K562 (cell line): ENCODE measurements around the gene CCDC27.

Experiments
- AFF4 ChIP-seq: sonication (generic); formaldehyde crosslinking; IDR thresholded peaks from 2 replicates; pipeline ENCODE4 v1.8.0; 2023; ENCODE audit warnings: mild to moderate bottlenecking, missing genetic modification reagents
- CREB3L1 ChIP-seq: fragments of 450-650 bp; IDR thresholded peaks from 2 replicates; pipeline ENCODE4 v1.6.1; 2014; ENCODE audit warnings: low read depth, mild to moderate bottlenecking, moderate library complexity, borderline replicate concordance
- CTCF ChIP-seq, 3 experiments: IDR thresholded peaks in 2 of 3; conservative IDR thresholded peaks in 1 of 3; 2 replicates each; pipeline ENCODE4 v1.5.1; 2011 to 2012; ENCODE audit warnings: low read length in 3 of 3, mild to moderate bottlenecking in 3 of 3, control low read depth in 2 of 3, improper control_type of control experiment in 1 of 3, inconsistent platforms in 1 of 3, low read depth in 1 of 3, mixed read lengths in 1 of 3, moderate library complexity in 1 of 3; ENCODE audit not compliant: insufficient read depth in 2 of 3
- EP300 ChIP-seq: IDR thresholded peaks from 2 replicates; pipeline ENCODE4 v1.6.1; 2012; ENCODE audit warnings: low read length, improper control_type of control experiment
- MAFK ChIP-seq: IDR thresholded peaks from 2 replicates; pipeline ENCODE4 v1.6.1; 2011; ENCODE audit warnings: low read length, improper control_type of control experiment
- NFATC3 ChIP-seq: fragments of 450-650 bp; IDR thresholded peaks from 2 replicates; pipeline ENCODE4 v1.6.1; 2017; ENCODE audit warnings: mild to moderate bottlenecking
- NFYB ChIP-seq: IDR thresholded peaks from 2 replicates; pipeline ENCODE4 v1.6.1; 2011; ENCODE audit warnings: mild to moderate bottlenecking, moderate library complexity; ENCODE audit not compliant: insufficient read length; ENCODE audit errors: extremely low read depth
- POLR2AphosphoS2 ChIP-seq: IDR thresholded peaks from 2 replicates; pipeline ENCODE4 v1.6.1; 2012; ENCODE audit warnings: low read length, improper control_type of control experiment
- SIN3A ChIP-seq, 2 experiments: fragments of 150-350 bp in 1 of 2; IDR thresholded peaks; 2 replicates each; pipeline ENCODE4 v1.6.1; 2011 to 2016; ENCODE audit warnings: borderline replicate concordance in 2 of 2, low read depth in 2 of 2, low read length in 2 of 2, mild to moderate bottlenecking in 2 of 2, moderate library complexity in 2 of 2; ENCODE audit not compliant: control insufficient read depth in 1 of 2
- SREBF2 ChIP-seq: sonication (generic); formaldehyde crosslinking; IDR thresholded peaks from 2 replicates; pipeline ENCODE4 v1.4.0; 2020; ENCODE audit warnings: mild to moderate bottlenecking, missing genetic modification reagents
- SRSF1 ChIP-seq: fragments of 200-400 bp; formaldehyde crosslinking; IDR thresholded peaks from 2 replicates; pipeline ENCODE4 v1.6.1; 2017; ENCODE audit warnings: mild to moderate bottlenecking, low read depth, low read length, moderate library complexity
- ZFP36 ChIP-seq: fragments of 150-350 bp; IDR thresholded peaks from 2 replicates; pipeline ENCODE4 v1.6.1; 2018; ENCODE audit warnings: low read length, low read depth; ENCODE audit not compliant: partially characterized antibody
- ZNF41 ChIP-seq: fragments of 250-450 bp; sonication (Bioruptor Pico); conservative IDR thresholded peaks from 2 replicates; pipeline ENCODE4 v1.4.0; 2020; ENCODE audit warnings: mild to moderate bottlenecking
- ZZZ3 ChIP-seq: fragments of 450-650 bp; IDR thresholded peaks from 2 replicates; pipeline ENCODE4 v1.6.1; 2016; ENCODE audit warnings: antibody characterized with exemption, mild to moderate bottlenecking, moderate library complexity

GRCh38 chr1:3786468-3787348 is 34.5 kb downstream of the CCDC27 start:
- TF ChIP-seq CTCF (IDR thresholded peaks at IDR 0.05 in 2 of 3, conservative IDR thresholded peaks at IDR 0.05 in 1 of 3; ENCODE audit: insufficient read depth in 2 of 3, low read depth in 1 of 3, low read length in 3 of 3), result no peak
- TF ChIP-seq SREBF2, result no peak
- no peak for TF ChIP-seq NFYB
- TF ChIP-seq ZNF41, result no peak
- TF ChIP-seq ZFP36, result no peak
- TF ChIP-seq POLR2AphosphoS2, result no peak
- TF ChIP-seq MAFK, result no peak
- no peak for TF ChIP-seq CREB3L1
- no peak for TF ChIP-seq SRSF1
- no peak for TF ChIP-seq ZZZ3
- no peak for TF ChIP-seq SIN3A (IDR thresholded peaks at IDR 0.05; ENCODE audit: borderline replicate concordance in 2 of 2, control insufficient read depth in 1 of 2, low read depth in 2 of 2, low read length in 2 of 2)
- TF ChIP-seq NFATC3, result no peak
- TF ChIP-seq EP300, result no peak
- TF ChIP-seq AFF4 (CRISPR knock-in tag), result no peak
